ENCODE measurements around the gene SKOR1.

- TF ChIP-seq POLR2A (IDR thresholded peaks at IDR 0.05; ENCODE audit: control extremely low read depth in 1 of 2, low read depth in 2 of 2, low read length in 2 of 2) (no peak), EP300 (IDR thresholded peaks at IDR 0.05; ENCODE audit: borderline replicate concordance in 1 of 2, low read depth in 2 of 2, low read length in 2 of 2) (no peak), CTCF (IDR thresholded peaks at IDR 0.05; ENCODE audit: control extremely low read depth in 1 of 3, insufficient read depth in 1 of 3, low read depth in 1 of 3, low read length in 3 of 3) (no peak), MAX (IDR thresholded peaks at IDR 0.05) (no peak), EZH2 (IDR thresholded peaks at IDR 0.05; ENCODE audit: low read depth, low read length, severe bottlenecking) (no peak), RXRA (IDR thresholded peaks at IDR 0.05; ENCODE audit: insufficient read depth, low read depth, low read length) (no peak), ATF3 (IDR thresholded peaks at IDR 0.05; ENCODE audit: insufficient read depth, low read depth, low read length) (no peak), RAD21 (IDR thresholded peaks at IDR 0.05 in 1 of 2, conservative IDR thresholded peaks at IDR 0.05 in 1 of 2; ENCODE audit: low read depth in 2 of 2, low read length in 2 of 2) (no peak), CHD2 (IDR thresholded peaks at IDR 0.05; ENCODE audit: low read length) (no peak), CREB1 (IDR thresholded peaks at IDR 0.05) (no peak), CEBPB (IDR thresholded peaks at IDR 0.05; ENCODE audit: low read depth, low read length) (no peak), TCF12 (IDR thresholded peaks at IDR 0.05; ENCODE audit: low read depth, low read length) (no peak), FOSL1 (IDR thresholded peaks at IDR 0.05; ENCODE audit: insufficient read depth, low read depth, low read length) (no peak)
These were observed 18.5 kb downstream of the SKOR1 start for GRCh38 chr15:67843571-67844387.
